ENCODE results near the gene CDK5RAP1.

Gene CDK5RAP1

GRCh38 chr20:33445881-33446625 is 44.7 kb upstream of the CDK5RAP1 start (continued):
- no peak for TF ChIP-seq CSRNP3 (CRISPR knock-in tag; IDR thresholded peaks at IDR 0.05)
- no peak for TF ChIP-seq ZNF70 (CRISPR knock-in tag; IDR thresholded peaks at IDR 0.05)
- no peak for TF ChIP-seq GLIS3 (CRISPR knock-in tag; IDR thresholded peaks at IDR 0.05)
- TF ChIP-seq ZFP3 (CRISPR knock-in tag; IDR thresholded peaks at IDR 0.05), result no peak
- TF ChIP-seq TCF4 (CRISPR knock-in tag; IDR thresholded peaks at IDR 0.05; ENCODE audit: borderline replicate concordance), result no peak

GRCh38 chr20:33444797-33445560 is 43.7 kb upstream of the CDK5RAP1 start:
- no peak for TF ChIP-seq ZNF565 (CRISPR knock-in tag; conservative IDR thresholded peaks at IDR 0.05; ENCODE audit: low read depth)
- no peak for TF ChIP-seq ZFP3 (CRISPR knock-in tag; IDR thresholded peaks at IDR 0.05)
- no peak for TF ChIP-seq TSHZ2 (CRISPR knock-in tag; IDR thresholded peaks at IDR 0.05)
- no peak for TF ChIP-seq ESRRG (CRISPR knock-in tag; IDR thresholded peaks at IDR 0.05)
- no peak for TF ChIP-seq PPARA (CRISPR knock-in tag; IDR thresholded peaks at IDR 0.05; ENCODE audit: borderline replicate concordance)
- no peak for TF ChIP-seq ZC3H10 (CRISPR knock-in tag; IDR thresholded peaks at IDR 0.05)
- no peak for TF ChIP-seq ZFP30 (CRISPR knock-in tag; IDR thresholded peaks at IDR 0.05)
- no peak for TF ChIP-seq TOX (CRISPR knock-in tag; IDR thresholded peaks at IDR 0.05; ENCODE audit: borderline replicate concordance)
- TF ChIP-seq OSR1 (CRISPR knock-in tag; IDR thresholded peaks at IDR 0.05), result no peak
- TF ChIP-seq CSDC2 (CRISPR knock-in tag; IDR thresholded peaks at IDR 0.05), result no peak
- no peak for TF ChIP-seq ZNF8 (CRISPR knock-in tag; IDR thresholded peaks at IDR 0.05)
- ATAC-seq, result no peak

- peak; percentile 91 for ATAC-seq
- TF ChIP-seq BACH2 (CRISPR knock-in tag; IDR thresholded peaks at IDR 0.05; ENCODE audit: borderline replicate concordance) (no peak), CSDC2 (CRISPR knock-in tag; IDR thresholded peaks at IDR 0.05) (no peak), PATZ1 (CRISPR knock-in tag; IDR thresholded peaks at IDR 0.05; ENCODE audit: borderline replicate concordance) (no peak), SNAI2 (CRISPR knock-in tag; IDR thresholded peaks at IDR 0.05) (no peak), ZNF70 (CRISPR knock-in tag; IDR thresholded peaks at IDR 0.05) (peak; percentile 92), CREB5 (CRISPR knock-in tag; IDR thresholded peaks at IDR 0.05; ENCODE audit: low read depth) (no peak)
These were observed 42.4 kb upstream of the CDK5RAP1 start, which contains the start of gene SNTA1 for GRCh38 chr20:33443512-33444239. SNTA1 (minus strand) TSS chr20:33443763; CDS start chr20:33443620, 143 bp downstream.
